Measurements from ENCODE around the gene OR2D3. TPM values are rescaled to one million over a fixed set of nuclear protein-coding genes. Genes with fewer than 3 reads are reported as not detected.
A peak's percentile ranks its signal among the peaks of the same experiment; 100 is the strongest.

OR2D3 gene
- total and polyA plus RNA-seq, 2 experiments from 2014 or later: 0.18 TPM; not detected in 1

DNA sequence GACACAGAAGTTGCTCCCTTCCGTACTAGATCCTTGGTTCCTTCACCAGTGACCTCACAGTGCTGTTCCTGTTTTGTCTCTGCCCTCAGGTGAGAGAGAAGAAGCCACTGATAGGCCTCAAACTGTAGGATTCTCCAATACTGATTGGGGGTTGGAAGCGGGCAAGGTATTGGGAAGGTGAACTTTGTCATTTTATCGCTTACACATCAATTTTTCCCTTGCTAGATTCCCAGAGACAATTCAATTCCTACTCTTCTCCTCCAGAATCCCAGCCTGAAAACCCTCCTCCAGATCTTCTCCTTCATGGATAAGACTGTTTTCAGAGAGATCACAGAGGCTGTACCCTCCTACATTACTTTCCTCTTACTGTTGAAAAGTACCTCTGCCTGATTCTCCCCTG is 9.4 kb upstream of the OR2D3 start:
- H4K20me1 ChIP-seq (ENCODE audit: insufficient read depth): no peaks in the 10 kb centered on the region
- no peak overlapping the region for H3K4me2 ChIP-seq (ENCODE audit: unreplicated experiment)
- H2AFZ ChIP-seq: no peak overlapping the region
- DNase-seq: no peak
- H3K9me3 ChIP-seq (ENCODE audit: low read depth): no peaks in the 10 kb centered on the region
- TF ChIP-seq EZH2 (IDR thresholded peaks at IDR 0.05; ENCODE audit: insufficient read depth, poor library complexity, severe bottlenecking) (no peak), EZH2phosphoT487 (IDR thresholded peaks at IDR 0.05; ENCODE audit: insufficient read depth, low read depth) (no peak)
- no peaks in the 10 kb centered on the region for H3K27me3 ChIP-seq (replicated peaks; ENCODE audit: insufficient read depth)
- no peak overlapping the region for H3K27ac ChIP-seq
- no peaks in the 10 kb centered on the region for H3K9me2 ChIP-seq (ENCODE audit: insufficient read depth)
- no peak overlapping the region for H3K4me3 ChIP-seq
- no peaks in the 10 kb centered on the region for H3F3A ChIP-seq (ENCODE audit: insufficient read depth)
- H3K79me2 ChIP-seq (ENCODE audit: insufficient read depth): no peaks in the 10 kb centered on the region
- H3K4me1 ChIP-seq (ENCODE audit: insufficient read depth): no peaks in the 10 kb centered on the region
- in situ Hi-C loops (cut with MboI): no loop called here
- 92 to 95% methylated on average over 3 of the region's 3 CpGs for WGBS, 2 experiments (ENCODE audit: low coverage in 1 of 2, low lambda C conversion rate in 2 of 2, missing lambda C conversion rate in 2 of 2)
- H3K36me3 ChIP-seq (ENCODE audit: low read depth): no peaks in the 10 kb centered on the region
- no peak overlapping the region for H3K9ac ChIP-seq

DNA sequence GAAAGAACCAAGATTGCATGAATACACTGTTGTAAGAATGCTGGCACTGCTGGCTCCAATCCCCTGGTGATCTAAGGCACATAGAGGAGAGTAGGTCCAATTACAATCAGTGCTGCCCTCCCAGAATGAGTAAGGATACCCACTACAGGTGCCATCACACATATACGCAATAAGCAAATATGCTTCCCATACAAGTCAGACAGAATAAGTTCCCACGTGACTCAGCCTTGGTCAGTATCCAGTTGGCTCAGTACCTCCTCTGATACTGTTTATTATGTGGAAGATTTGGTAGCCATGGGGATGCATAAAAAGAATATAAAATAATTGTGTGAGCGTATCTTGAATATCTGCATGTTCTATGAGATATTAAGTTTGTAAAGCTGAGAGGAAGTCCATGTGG is 8.9 kb upstream of the OR2D3 start:
- H4K20me1 ChIP-seq (ENCODE audit: insufficient read depth): no peaks in the 10 kb centered on the region
- peak; percentile 44 for DNase-seq
- no peaks in the 10 kb centered on the region for H3K27me3 ChIP-seq (replicated peaks; ENCODE audit: insufficient read depth)
- H3K9me3 ChIP-seq (ENCODE audit: low read depth): no peaks in the 10 kb centered on the region
- H3K9ac ChIP-seq: no peak overlapping the region
- H3K79me2 ChIP-seq (ENCODE audit: insufficient read depth): no peaks in the 10 kb centered on the region
- no peak overlapping the region for H2AFZ ChIP-seq
- H3K27ac ChIP-seq: no peak overlapping the region; the same call in 1 of the 2 replicates
- TF ChIP-seq EZH2 (IDR thresholded peaks at IDR 0.05; ENCODE audit: insufficient read depth, poor library complexity, severe bottlenecking) (no peak), EZH2phosphoT487 (IDR thresholded peaks at IDR 0.05; ENCODE audit: insufficient read depth, low read depth) (no peak)
- no peaks in the 10 kb centered on the region for H3K36me3 ChIP-seq (ENCODE audit: low read depth)
- no peak overlapping the region for H3K4me3 ChIP-seq
- H3K4me1 ChIP-seq (ENCODE audit: insufficient read depth): no peaks in the 10 kb centered on the region
- 45 to 48% methylated on average over 3 of the region's 3 CpGs for WGBS, 2 experiments (ENCODE audit: low coverage in 1 of 2, low lambda C conversion rate in 2 of 2, missing lambda C conversion rate in 2 of 2)
- H3K4me2 ChIP-seq (ENCODE audit: unreplicated experiment): no peak overlapping the region
- no peaks in the 10 kb centered on the region for H3K9me2 ChIP-seq (ENCODE audit: insufficient read depth)
- H3F3A ChIP-seq (ENCODE audit: insufficient read depth): no peaks in the 10 kb centered on the region
- in situ Hi-C loops (cut with MboI): no loop called here

DNA sequence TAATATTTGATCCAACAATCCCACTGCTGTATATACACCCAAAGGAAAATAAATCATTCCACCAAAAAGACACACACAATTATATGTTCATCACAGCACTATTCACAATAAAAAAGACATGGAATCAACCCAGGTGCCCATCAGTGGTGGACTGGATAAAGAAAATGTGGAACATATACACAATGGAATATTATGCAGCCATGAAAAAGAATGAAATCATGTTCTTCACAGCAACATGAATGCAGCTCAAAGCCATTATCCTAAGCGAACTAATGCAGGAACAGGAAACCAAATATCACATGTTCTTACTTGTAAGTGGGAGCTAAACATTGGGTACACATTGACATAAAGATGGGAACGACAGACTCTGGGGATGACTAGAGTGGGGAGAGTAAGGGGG is 1.1 kb upstream of the OR2D3 start:
- Histone ChIP-seq H3K36me3 (ENCODE audit: low read depth) (no peaks in the 10 kb centered on the region), H3K4me1 (ENCODE audit: insufficient read depth) (no peaks in the 10 kb centered on the region), H3K4me3 (no peak overlapping the region), H3F3A (ENCODE audit: insufficient read depth) (no peaks in the 10 kb centered on the region), H3K79me2 (ENCODE audit: insufficient read depth) (no peaks in the 10 kb centered on the region), H4K20me1 (ENCODE audit: insufficient read depth) (no peaks in the 10 kb centered on the region), H3K27me3 (replicated peaks; ENCODE audit: insufficient read depth) (no peaks in the 10 kb centered on the region), H3K27ac (no peak overlapping the region), H2AFZ (no peak overlapping the region), H3K4me2 (ENCODE audit: unreplicated experiment) (no peak overlapping the region), H3K9me2 (ENCODE audit: insufficient read depth) (no peaks in the 10 kb centered on the region), H3K9me3 (ENCODE audit: low read depth) (no peaks in the 10 kb centered on the region), H3K9ac (no peak overlapping the region)
- in situ Hi-C loops (cut with MboI): no loop called here
- WGBS, 2 experiments (ENCODE audit: low coverage in 1 of 2, low lambda C conversion rate in 2 of 2, missing lambda C conversion rate in 2 of 2): 53 to 54% methylated on average over 2 of the region's 2 CpGs
- TF ChIP-seq EZH2phosphoT487 (IDR thresholded peaks at IDR 0.05; ENCODE audit: insufficient read depth, low read depth) (no peak), EZH2 (IDR thresholded peaks at IDR 0.05; ENCODE audit: insufficient read depth, poor library complexity, severe bottlenecking) (no peak)
- no peak for DNase-seq

DNA sequence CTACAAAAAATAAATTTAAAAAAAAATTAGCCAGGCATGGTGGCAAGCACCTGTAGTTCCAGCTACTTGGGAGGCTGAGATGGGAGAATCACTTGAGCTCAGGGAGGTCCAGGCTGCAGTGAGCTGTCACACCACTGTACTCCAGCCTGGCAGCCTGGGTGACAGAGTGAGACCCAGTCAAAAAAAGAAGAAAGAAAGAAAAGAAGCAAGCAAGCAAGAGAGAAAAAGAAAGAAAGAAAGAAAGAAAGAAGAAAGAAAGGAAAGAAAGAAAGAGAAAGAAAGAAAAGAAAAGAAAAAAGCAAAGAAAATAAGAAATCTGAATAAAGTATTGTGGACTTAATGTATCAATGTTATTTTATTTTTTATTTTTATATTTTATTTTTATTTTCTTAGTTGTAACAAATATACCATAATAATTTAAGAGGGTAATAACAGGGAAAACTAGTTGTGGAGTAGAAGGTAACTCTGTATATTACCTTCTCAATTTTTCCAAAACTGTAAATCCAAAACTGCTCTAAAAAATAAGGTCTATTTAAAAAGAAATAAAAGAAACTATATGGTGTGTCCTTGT is 4.3 kb downstream of the OR2D3 start:
- in situ Hi-C loops (cut with MboI): no loop called here
- Histone ChIP-seq H2AFZ (peak overlapping the region; percentile 99; the same call in 1 of the 2 replicates), H3K9me2 (ENCODE audit: insufficient read depth) (no peaks in the 10 kb centered on the region; the same call in 1 of the 2 replicates), H3K36me3 (ENCODE audit: low read depth) (no peaks in the 10 kb centered on the region), H3K79me2 (ENCODE audit: insufficient read depth) (peaks cover 23% of the 10 kb centered on the region), H3K27ac (peak overlapping the region; percentile 83), H3K4me2 (ENCODE audit: unreplicated experiment) (peak overlapping the region; percentile 85), H3K9ac (no peak overlapping the region), H3K9me3 (ENCODE audit: low read depth) (no peaks in the 10 kb centered on the region), H4K20me1 (ENCODE audit: insufficient read depth) (no peaks in the 10 kb centered on the region), H3F3A (ENCODE audit: insufficient read depth) (peaks cover 18% of the 10 kb centered on the region), H3K4me3 (peak overlapping the region; percentile 82; the same call in 1 of the 2 replicates), H3K4me1 (ENCODE audit: insufficient read depth) (peaks cover 12% of the 10 kb centered on the region; the same call in 1 of the 2 replicates), H3K27me3 (replicated peaks; ENCODE audit: insufficient read depth) (no peaks in the 10 kb centered on the region)
- TF ChIP-seq EZH2 (IDR thresholded peaks at IDR 0.05; ENCODE audit: insufficient read depth, poor library complexity, severe bottlenecking) (no peak), EZH2phosphoT487 (IDR thresholded peaks at IDR 0.05; ENCODE audit: insufficient read depth, low read depth) (no peak)
- DNase-seq: no peak

Data from GM23248 (cell line).